Measurements from ENCODE around the gene RAET1L. TPM values are rescaled to one million over a fixed set of nuclear protein-coding genes. Genes with fewer than 3 reads are reported as not detected.
"Not testable (repeated sequence)": the region's sequence is repeated elsewhere in the genome, so short reads cannot be mapped to it uniquely, and the experiment has no call there.

Gene RAET1L, protein sequence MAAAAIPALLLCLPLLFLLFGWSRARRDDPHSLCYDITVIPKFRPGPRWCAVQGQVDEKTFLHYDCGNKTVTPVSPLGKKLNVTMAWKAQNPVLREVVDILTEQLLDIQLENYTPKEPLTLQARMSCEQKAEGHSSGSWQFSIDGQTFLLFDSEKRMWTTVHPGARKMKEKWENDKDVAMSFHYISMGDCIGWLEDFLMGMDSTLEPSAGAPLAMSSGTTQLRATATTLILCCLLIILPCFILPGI
- not detected in 2 replicates for total RNA-seq (2014; rRNA removed; shearing (Covaris generic))

- H3K27ac ChIP-seq, result no peak within 1 kb of the TSS
- DNase-seq, result no peak
- peaks cover 29% of the 10 kb centered on the region; the same call in 1 of the 2 replicates for H3K27me3 ChIP-seq
- H3K9me3 ChIP-seq (replicated peaks), result no peaks in the 10 kb centered on the region
- no peak within 1 kb of the TSS for H3K4me3 ChIP-seq
- H3K36me3 ChIP-seq, result no peaks in the 10 kb centered on the region
- no peaks in the 10 kb centered on the region for H3K4me1 ChIP-seq
Measured at GRCh38 chr6:150025201-150025917, at the start of gene RAET1L. Gene RAET1L, minus strand, starts transcription at chr6:150025532. Its CDS starts 61 bp downstream, at chr6:150025471.

DNA sequence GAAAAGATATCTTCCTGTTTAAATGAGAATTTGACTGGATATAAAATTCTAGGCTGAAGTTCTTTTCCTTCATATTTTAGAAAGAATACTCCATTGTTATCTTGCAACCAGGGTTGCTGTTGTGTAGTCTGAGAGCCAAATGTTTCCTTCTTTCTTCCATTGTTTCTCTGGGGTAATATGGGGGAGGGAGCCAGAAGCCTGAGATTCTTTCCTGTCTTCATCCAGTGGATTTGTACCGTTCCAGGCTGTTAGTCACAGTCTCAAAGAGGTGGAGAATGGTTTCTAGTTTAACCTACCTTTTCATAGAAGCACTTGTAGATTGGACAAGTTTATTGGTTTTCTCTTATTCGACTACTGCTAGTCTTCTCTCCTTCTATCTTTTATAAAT, 49.7 kb upstream of the RAET1L start:
- H3K27me3 ChIP-seq, result peaks cover 7% of the 10 kb centered on the region
- no peak overlapping the region for H3K4me3 ChIP-seq
- no peaks in the 10 kb centered on the region for H3K36me3 ChIP-seq
- DNase-seq, result no peak
- 0 out of 2 replicates have a peak, but pooled peaks cover 6% of the 10 kb centered on the region for H3K4me1 ChIP-seq
- H3K27ac ChIP-seq, result no peak overlapping the region
- no peaks in the 10 kb centered on the region for H3K9me3 ChIP-seq (replicated peaks)

- H3K9me3 ChIP-seq (replicated peaks); H3K36me3 ChIP-seq; DNase-seq; H3K4me1 ChIP-seq; H3K4me3 ChIP-seq; H3K27me3 ChIP-seq; H3K27ac ChIP-seq: not testable (repeated sequence)
Measured at GRCh38 chr6:150074396-150075033, 49.2 kb upstream of the RAET1L start.

DNA sequence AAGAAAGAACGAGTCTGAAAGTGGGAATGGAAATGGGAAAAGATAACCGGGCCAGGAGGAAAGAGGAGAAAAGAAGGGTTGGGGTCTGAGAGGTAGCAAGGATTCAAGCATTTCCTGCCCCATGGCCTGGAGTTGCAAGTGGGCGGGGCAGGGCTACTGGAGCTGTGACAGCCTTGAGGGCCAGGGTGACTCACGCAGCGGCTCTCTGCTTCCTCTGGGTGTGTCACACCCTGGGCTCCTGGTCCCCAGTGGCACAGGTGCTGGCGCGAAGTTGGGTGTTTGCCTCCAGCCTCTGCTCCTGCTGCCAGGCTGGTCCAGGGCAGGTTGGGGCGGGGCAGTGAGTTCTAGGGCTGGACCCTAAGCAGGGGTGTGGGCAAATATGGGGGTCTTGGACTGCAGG, 46.9 kb upstream of the RAET1L start:
- Histone ChIP-seq H3K9me3 (replicated peaks) (no peaks in the 10 kb centered on the region), H3K36me3 (no peaks in the 10 kb centered on the region), H3K27me3 (peaks cover 7% of the 10 kb centered on the region), H3K4me3 (no peak overlapping the region), H3K27ac (no peak overlapping the region), H3K4me1 (0 out of 2 replicates have a peak, but pooled peaks cover 6% of the 10 kb centered on the region)
- peak; percentile 63 to 67 for DNase-seq

DNA sequence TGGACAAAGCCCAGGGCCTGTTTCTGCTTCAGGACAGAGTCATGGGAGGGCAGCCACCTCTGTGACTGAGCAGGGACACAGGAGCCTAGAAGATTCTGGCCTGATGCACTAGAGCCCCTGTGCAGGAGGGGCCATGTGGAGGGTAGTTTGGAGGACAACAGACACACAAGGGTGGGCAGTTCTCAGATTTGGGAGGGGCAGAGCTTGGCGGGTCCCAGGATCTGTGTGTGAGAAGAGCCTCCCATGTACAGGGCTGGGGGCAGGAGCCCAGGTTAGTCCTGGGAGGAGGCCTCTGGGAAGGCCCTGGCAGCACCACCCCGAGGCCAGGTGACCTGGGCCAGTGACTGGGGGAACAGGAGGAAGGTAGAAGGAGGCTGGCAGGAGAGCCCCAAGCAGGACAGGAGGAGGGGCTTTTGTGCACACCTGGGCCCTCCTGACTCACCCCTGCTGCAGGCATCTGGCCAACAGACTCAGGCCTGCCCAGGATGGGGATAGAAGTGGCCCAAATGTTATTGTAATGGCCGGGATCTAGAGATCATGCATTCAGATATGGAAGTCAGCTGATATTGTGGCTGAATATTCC, 45.0 kb upstream of the RAET1L start:
- 0 out of 2 replicates have a peak, but pooled peaks cover 6% of the 10 kb centered on the region for H3K4me1 ChIP-seq
- no peaks in the 10 kb centered on the region for H3K36me3 ChIP-seq
- peaks cover 2% of the 10 kb centered on the region; the same call in 1 of the 2 replicates for H3K27me3 ChIP-seq
- DNase-seq, result no peak
- no peaks in the 10 kb centered on the region for H3K9me3 ChIP-seq (replicated peaks)
- no peak overlapping the region for H3K27ac ChIP-seq
- no peak overlapping the region for H3K4me3 ChIP-seq

- Histone ChIP-seq H3K27me3 (no peaks in the 10 kb centered on the region), H3K27ac (no peak overlapping the region), H3K36me3 (no peaks in the 10 kb centered on the region), H3K4me1 (0 out of 2 replicates have a peak, but pooled peaks cover 6% of the 10 kb centered on the region), H3K4me3 (peak overlapping the region; percentile 65), H3K9me3 (replicated peaks) (no peaks in the 10 kb centered on the region)
- no peak for DNase-seq
Measured at GRCh38 chr6:150069706-150070105, 44.4 kb upstream of the RAET1L start.

- Histone ChIP-seq H3K4me1 (0 out of 2 replicates have a peak, but pooled peaks cover 6% of the 10 kb centered on the region), H3K4me3 (peak within 1 kb of the TSS; percentile 65), H3K36me3 (0 out of 2 replicates have a peak, but pooled peaks cover 2% of the 10 kb centered on the region), H3K9me3 (replicated peaks) (no peaks in the 10 kb centered on the region), H3K27ac (peak within 1 kb of the TSS; percentile 19; the same call in 1 of the 2 replicates), H3K27me3 (no peaks in the 10 kb centered on the region)
- peak; percentile 97 to 98 for DNase-seq
Measured at GRCh38 chr6:150068720-150069648, 43.7 kb upstream of the RAET1L start, which contains the start of gene ULBP3. Gene ULBP3, minus strand, starts transcription at chr6:150069121. Its CDS starts 55 bp downstream, at chr6:150069066.

DNA sequence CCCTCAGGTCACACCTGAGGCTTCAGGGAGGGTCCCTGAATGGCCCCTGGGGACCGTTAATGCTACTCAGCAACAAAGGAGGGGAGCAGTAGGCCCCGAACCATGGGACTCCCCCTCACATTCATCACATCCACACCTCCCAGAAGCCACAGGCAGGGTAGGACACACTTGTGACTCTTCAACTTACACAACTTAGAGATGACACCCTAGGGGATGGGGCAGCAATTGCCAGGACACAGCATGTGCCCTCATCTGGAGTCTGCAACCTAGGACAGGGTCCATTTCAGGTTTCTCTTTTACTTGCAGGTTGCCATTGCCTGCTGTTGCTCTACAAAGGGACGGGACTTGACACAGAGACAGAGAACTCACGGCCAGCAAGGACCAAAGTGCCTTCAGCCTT, 42.8 kb upstream of the RAET1L start:
- Histone ChIP-seq H3K27me3 (no peaks in the 10 kb centered on the region), H3K9me3 (replicated peaks) (no peaks in the 10 kb centered on the region), H3K36me3 (0 out of 2 replicates have a peak, but pooled peaks cover 2% of the 10 kb centered on the region), H3K27ac (no peak overlapping the region; the same call in 1 of the 2 replicates), H3K4me1 (0 out of 2 replicates have a peak, but pooled peaks cover 6% of the 10 kb centered on the region), H3K4me3 (peak overlapping the region; percentile 65)
- DNase-seq, result no peak

GRCh38 chr6:150065083-150065482, 39.8 kb upstream of the RAET1L start:
- H3K4me3 ChIP-seq, result no peak overlapping the region
- H3K27me3 ChIP-seq, result no peaks in the 10 kb centered on the region
- H3K4me1 ChIP-seq, result no peaks in the 10 kb centered on the region
- H3K9me3 ChIP-seq (replicated peaks), result no peaks in the 10 kb centered on the region
- no peak for DNase-seq
- H3K27ac ChIP-seq, result no peak overlapping the region
- peaks cover 6% of the 10 kb centered on the region; the same call in 1 of the 2 replicates for H3K36me3 ChIP-seq

DNA sequence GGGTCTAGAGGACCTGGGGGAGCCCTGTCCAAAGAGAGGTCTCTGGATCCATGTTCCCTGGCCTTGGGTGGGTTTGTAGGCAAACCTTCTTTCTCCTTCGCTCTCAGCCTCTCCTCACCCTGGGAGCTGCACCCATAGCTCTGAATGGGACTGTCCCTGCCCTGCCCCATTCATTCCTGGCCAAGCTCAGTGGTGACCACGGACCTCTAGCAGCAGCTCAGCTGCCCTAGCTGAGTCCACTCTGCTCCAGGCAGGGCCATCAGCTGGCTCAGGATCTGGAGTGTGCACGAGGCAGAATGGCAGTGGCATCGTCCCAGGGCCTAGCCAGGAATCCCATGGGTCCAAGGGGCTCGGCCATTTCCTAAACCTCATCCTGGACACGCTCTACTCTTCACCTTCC, 38.3 kb upstream of the RAET1L start:
- Histone ChIP-seq H3K27me3 (no peaks in the 10 kb centered on the region), H3K36me3 (peaks cover 6% of the 10 kb centered on the region; the same call in 1 of the 2 replicates), H3K4me1 (no peaks in the 10 kb centered on the region), H3K27ac (no peak overlapping the region), H3K9me3 (replicated peaks) (no peaks in the 10 kb centered on the region), H3K4me3 (no peak overlapping the region)
- DNase-seq, result no peak

DNA sequence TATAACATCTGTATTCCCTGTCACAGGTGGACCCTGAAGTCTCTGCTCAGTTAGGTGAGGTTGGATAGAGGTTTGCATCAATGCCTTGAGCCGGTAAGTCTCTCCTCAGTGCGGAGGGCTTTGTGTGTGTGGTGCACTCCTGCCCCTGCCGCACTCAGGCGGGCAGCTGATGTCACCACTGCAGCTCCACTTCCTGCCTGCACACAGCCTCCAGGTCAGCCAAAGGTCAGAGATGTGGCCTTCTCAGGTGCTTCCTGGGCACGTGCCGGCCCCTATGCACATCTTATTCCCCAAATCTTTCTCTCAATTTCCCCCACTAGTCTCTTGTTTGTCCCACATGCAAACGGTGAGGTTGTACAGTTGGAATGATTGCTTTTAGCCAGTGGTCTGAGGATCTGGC, 34.6 kb upstream of the RAET1L start:
- H3K36me3 ChIP-seq; H3K4me3 ChIP-seq; H3K9me3 ChIP-seq (replicated peaks); H3K27ac ChIP-seq; H3K4me1 ChIP-seq; DNase-seq: not testable (repeated sequence)
- H3K27me3 ChIP-seq, result peaks cover 14% of the 10 kb centered on the region

- peaks cover 4% of the 10 kb centered on the region; the same call in 1 of the 2 replicates for H3K36me3 ChIP-seq
- H3K27me3 ChIP-seq, result peaks cover 21% of the 10 kb centered on the region
- H3K27ac ChIP-seq, result no peak overlapping the region
- no peak overlapping the region for H3K4me3 ChIP-seq
- no peaks in the 10 kb centered on the region for H3K4me1 ChIP-seq
- DNase-seq, result no peak
- no peaks in the 10 kb centered on the region for H3K9me3 ChIP-seq (replicated peaks)
Measured at GRCh38 chr6:150058986-150059385, 33.7 kb upstream of the RAET1L start.

GRCh38 chr6:150058231-150058792, 33.0 kb upstream of the RAET1L start:
- Histone ChIP-seq H3K27ac (no peak overlapping the region), H3K36me3 (peaks cover 4% of the 10 kb centered on the region; the same call in 1 of the 2 replicates), H3K9me3 (replicated peaks) (no peaks in the 10 kb centered on the region), H3K4me3 (no peak overlapping the region), H3K4me1 (no peaks in the 10 kb centered on the region), H3K27me3 (peaks cover 26% of the 10 kb centered on the region)
- DNase-seq, result no peak
